ENCODE results near the gene IMMP2L. TPM values are rescaled to one million over a fixed set of nuclear protein-coding genes. Genes with fewer than 3 reads are reported as not detected.

The IMMP2L gene
- total and polyA plus RNA-seq, 2 of the 4 experiments (the other 2 are of a cell fraction), result 5.8 to 9.3 TPM

- ChIA-PET CTCF (no interaction called here), POLR2A (ENCODE audit: unreplicated experiment) (no interaction called here)
- in situ Hi-C loops (cut with MboI; ENCODE audit: low sequenced_read_pairs) (no loop called here), dilution Hi-C loops (cut with HindIII; ENCODE audit: low sequenced_read_pairs, unreplicated experiment) (no loop called here), intact Hi-C loops (cut with micrococcal nuclease) (no loop called here)
- Histone ChIP-seq H2AK5ac (ENCODE audit: low read depth, low read length) (no peak overlapping the region), H2AK9ac (replicated peaks; ENCODE audit: low read depth, low read length, poor library complexity) (no peak overlapping the region), H3K36me3 (ENCODE audit: control insufficient read depth, insufficient read depth, low read length) (no peaks in the 10 kb centered on the region), H2BK15ac (ENCODE audit: low read depth, low read length) (no peak overlapping the region), H3K9me3 (ENCODE audit: control insufficient read depth, insufficient read depth, low read length) (no peaks in the 10 kb centered on the region), H4K8ac (ENCODE audit: low read depth in 2 of 2, low read length in 2 of 2) (no peak overlapping the region), H2AFZ (replicated peaks; ENCODE audit: low read length, poor library complexity) (no peak overlapping the region), H3K56ac (ENCODE audit: extremely low read depth, insufficient read depth, low read length) (no peak overlapping the region), H3K18ac (ENCODE audit: low read depth, low read length) (no peak overlapping the region), H2BK120ac (ENCODE audit: low read depth, low read length) (no peak overlapping the region), H4K20me1 (ENCODE audit: insufficient read depth, low read length) (no peaks in the 10 kb centered on the region), H2BK5ac (ENCODE audit: low read depth, low read length, poor library complexity, severe bottlenecking) (no peak overlapping the region), H3K9ac (ENCODE audit: low read depth, low read length) (no peak overlapping the region), H3K23ac (ENCODE audit: low read depth, low read length) (no peak overlapping the region), H3K79me1 (ENCODE audit: low read depth in 1 of 2, low read length in 2 of 2) (no peaks in the 10 kb centered on the region), H3K27ac (ENCODE audit: insufficient read depth, low read length) (no peak overlapping the region), H3K4me2 (ENCODE audit: low read depth, low read length) (no peak overlapping the region), H3K27me3 (ENCODE audit: control insufficient read depth, insufficient read depth, low read length) (no peaks in the 10 kb centered on the region), H3K4me3 (ENCODE audit: insufficient read depth, low read depth, low read length) (no peak overlapping the region), H3K14ac (replicated peaks; ENCODE audit: low read depth, low read length) (no peak overlapping the region), H3K9me1 (ENCODE audit: insufficient read depth, low read length) (no peaks in the 10 kb centered on the region; the same call in 1 of the 2 replicates), H2BK20ac (ENCODE audit: low read depth, low read length) (no peak overlapping the region), H4K5ac (ENCODE audit: low read depth, low read length) (no peak overlapping the region), H3K4ac (ENCODE audit: low read depth, low read length) (no peak overlapping the region), H3K4me1 (ENCODE audit: control insufficient read depth, insufficient read depth, low read length) (peaks cover 4% of the 10 kb centered on the region; the same call in 1 of the 2 replicates), H4K91ac (ENCODE audit: insufficient read depth, low read depth, low read length) (no peak overlapping the region)
- no peak for TF ChIP-seq CEBPB (IDR thresholded peaks at IDR 0.05; ENCODE audit: low read depth, low read length)
- no peak for TF ChIP-seq SMC3 (IDR thresholded peaks at IDR 0.05; ENCODE audit: low read depth, low read length)
- no peak for TF ChIP-seq BHLHE40 (IDR thresholded peaks at IDR 0.05; ENCODE audit: low read depth, low read length)
- peak; percentile 81 for TF ChIP-seq MAFK (IDR thresholded peaks at IDR 0.05; ENCODE audit: low read depth, low read length)
- DNase-seq (no peak), ATAC-seq (ENCODE audit: low read depth) (no peak)
- no TSS peak for BruUV-seq (replicated peaks)
Measured at GRCh38 chr7:111408724-111409123, 153.6 kb downstream of the IMMP2L start.
